ENCODE measurements around the gene CCDC77. TPM values are rescaled to one million over a fixed set of nuclear protein-coding genes. Genes with fewer than 3 reads are reported as not detected.
"Not testable (repeated sequence)": the region's sequence is repeated elsewhere in the genome, so short reads cannot be mapped to it uniquely, and the experiment has no call there.

CCDC77 gene
- polyA plus RNA-seq (2013, experiment 1 of 2; ENCODE audit: insufficient read length), result 12.1 TPM
- 9.0 TPM for polyA plus RNA-seq (2013, experiment 2 of 2; ENCODE audit: insufficient read length)

GRCh38 chr12:401235-402028, at the start of gene CCDC77:
CCDC77 (plus strand) TSS chr12:401644; CDS start chr12:409384, 7,740 bp downstream.
- peak; percentile 92 for DNase-seq

- peak; percentile 53 for DNase-seq
These were observed 45.0 kb upstream of the CCDC77 start for GRCh38 chr12:356276-356988.

GRCh38 chr12:359091-359490, 42.4 kb upstream of the CCDC77 start:
- no peak for DNase-seq

GRCh38 chr12:366820-367219, 34.6 kb upstream of the CCDC77 start:
- no peak for DNase-seq

GRCh38 chr12:367972-368371, 33.5 kb upstream of the CCDC77 start:
- no peak for DNase-seq

- not testable (repeated sequence) for DNase-seq
These were observed 30.5 kb upstream of the CCDC77 start for GRCh38 chr12:370739-371485.

- no peak for DNase-seq
These were observed 14.8 kb upstream of the CCDC77 start for GRCh38 chr12:386651-387050.

- DNase-seq, result no peak
These were observed 13.4 kb upstream of the CCDC77 start for GRCh38 chr12:388012-388411.

- no peak for DNase-seq
These were observed 12.8 kb upstream of the CCDC77 start for GRCh38 chr12:388541-389141.

GRCh38 chr12:389142-390096, 12.0 kb upstream of the CCDC77 start, which contains the start of gene KDM5A:
KDM5A (minus strand) TSS chr12:389320; CDS start chr12:389091, 229 bp downstream.
- peak; percentile 97 for DNase-seq

- no peak for DNase-seq
These were observed 616 bp upstream of the CCDC77 start for GRCh38 chr12:400828-401227.

- DNase-seq, result no peak
These were observed 565 bp downstream of the CCDC77 start for GRCh38 chr12:402029-402389.

- no peak for DNase-seq
These were observed 13.4 kb downstream of the CCDC77 start for GRCh38 chr12:414859-415258.

GRCh38 chr12:418432-418831, 17.0 kb downstream of the CCDC77 start:
- DNase-seq, result no peak

GRCh38 chr12:422526-422925, 21.1 kb downstream of the CCDC77 start:
- DNase-seq, result no peak

- not testable (repeated sequence) for DNase-seq
These were observed 34.3 kb downstream of the CCDC77 start for GRCh38 chr12:435737-436136.

GRCh38 chr12:442235-442884, 40.9 kb downstream of the CCDC77 start:
- DNase-seq, result peak; percentile 47

- DNase-seq, result no peak
These were observed 45.7 kb downstream of the CCDC77 start for GRCh38 chr12:447141-447540.

- DNase-seq, result no peak
These were observed 47.8 kb downstream of the CCDC77 start for GRCh38 chr12:449203-449602.

- no peak for DNase-seq
These were observed 49.0 kb downstream of the CCDC77 start for GRCh38 chr12:450438-450837.

Data from fibroblast of skin of abdomen (primary cell).